ENCODE measurements around the gene CIC.

CIC gene

GRCh38 chr19:42344336-42344893 lies 75.4 kb downstream of the CIC start:
- DNase-seq (ENCODE audit: insufficient read length, low spot score), result no peak
- no peak for FAIRE-seq
- no peak for TF ChIP-seq POLR2AphosphoS5 (IDR thresholded peaks at IDR 0.05; ENCODE audit: low read depth, low read length)
- no peak for TF ChIP-seq POU2F2 (IDR thresholded peaks at IDR 0.05; ENCODE audit: low read depth, low read length)
- no peak for TF ChIP-seq POLR2A (IDR thresholded peaks at IDR 0.05; ENCODE audit: low read depth, low read length)
- no peak for TF ChIP-seq PAX5 (IDR thresholded peaks at IDR 0.05; ENCODE audit: insufficient read depth, low read length, severe bottlenecking)
- no peak for TF ChIP-seq SPI1 (IDR thresholded peaks at IDR 0.05; ENCODE audit: low read depth, low read length)
- no peak for TF ChIP-seq TAF1 (IDR thresholded peaks at IDR 0.05; ENCODE audit: low read depth, low read length)
